ENCODE measurements around the gene MAGEB5.
"Not testable (repeated sequence)": the region's sequence is repeated elsewhere in the genome, so short reads cannot be mapped to it uniquely, and the experiment has no call there.

The MAGEB5 gene

GRCh38 chrX:26215869-26216268, at the start of gene MAGEB5:
MAGEB5 (plus strand) TSS chrX:26216169; CDS start chrX:26217302, 1,133 bp downstream.
- Histone ChIP-seq H3K4me1 (ENCODE audit: insufficient read depth, low read length, severe bottlenecking) (no peaks in the 10 kb centered on the region), H3K79me2 (ENCODE audit: insufficient read depth, low read length) (no peaks in the 10 kb centered on the region), H2AFZ (ENCODE audit: low read length) (no peak within 1 kb of the TSS), H3F3A (ENCODE audit: insufficient read depth, low read length) (no peaks in the 10 kb centered on the region), H3K9ac (ENCODE audit: low read length) (no peak within 1 kb of the TSS), H3K9me2 (ENCODE audit: low read depth, low read length) (no peaks in the 10 kb centered on the region), H3K9me3 (ENCODE audit: low read length) (no peaks in the 10 kb centered on the region), H4K20me1 (ENCODE audit: insufficient read depth, low read length) (no peaks in the 10 kb centered on the region), H3K27me3 (ENCODE audit: insufficient read depth, low read length) (no peaks in the 10 kb centered on the region), H3K4me3 (ENCODE audit: low read depth, low read length, poor library complexity, severe bottlenecking) (no peak within 1 kb of the TSS), H3K27ac (ENCODE audit: low read depth, low read length, poor library complexity, severe bottlenecking) (no peak within 1 kb of the TSS), H3K36me3 (ENCODE audit: insufficient read depth, low read length) (no peaks in the 10 kb centered on the region), H3K4me2 (ENCODE audit: low read length) (no peak within 1 kb of the TSS)
- TF ChIP-seq EZH2 (IDR thresholded peaks at IDR 0.05; ENCODE audit: borderline replicate concordance, low read length) (no peak), CTCF (IDR thresholded peaks at IDR 0.05; ENCODE audit: low read length) (no peak)

GRCh38 chrX:26192204-26192603, 23.8 kb upstream of the MAGEB5 start, which contains the start of gene MAGEB6:
MAGEB6 (plus strand) TSS chrX:26192440; CDS start chrX:26193847, 1,407 bp downstream.
- no peaks in the 10 kb centered on the region for H4K20me1 ChIP-seq (ENCODE audit: insufficient read depth, low read length)
- H3K9me2 ChIP-seq (ENCODE audit: low read depth, low read length): no peaks in the 10 kb centered on the region
- H3K4me3 ChIP-seq (ENCODE audit: low read depth, low read length, poor library complexity, severe bottlenecking): no peak within 1 kb of the TSS
- H3K79me2 ChIP-seq (ENCODE audit: insufficient read depth, low read length): no peaks in the 10 kb centered on the region
- H3F3A ChIP-seq (ENCODE audit: insufficient read depth, low read length): no peaks in the 10 kb centered on the region
- no peaks in the 10 kb centered on the region for H3K4me1 ChIP-seq (ENCODE audit: insufficient read depth, low read length, severe bottlenecking)
- no peaks in the 10 kb centered on the region for H3K9me3 ChIP-seq (ENCODE audit: low read length)
- TF ChIP-seq EZH2 (IDR thresholded peaks at IDR 0.05; ENCODE audit: borderline replicate concordance, low read length) (no peak), CTCF (IDR thresholded peaks at IDR 0.05; ENCODE audit: low read length) (no peak)
- no peak within 1 kb of the TSS for H2AFZ ChIP-seq (ENCODE audit: low read length)
- no peak within 1 kb of the TSS for H3K9ac ChIP-seq (ENCODE audit: low read length)
- no peak within 1 kb of the TSS for H3K27ac ChIP-seq (ENCODE audit: low read depth, low read length, poor library complexity, severe bottlenecking)
- H3K27me3 ChIP-seq (ENCODE audit: insufficient read depth, low read length): no peaks in the 10 kb centered on the region
- no peak within 1 kb of the TSS for H3K4me2 ChIP-seq (ENCODE audit: low read length)
- no peaks in the 10 kb centered on the region for H3K36me3 ChIP-seq (ENCODE audit: insufficient read depth, low read length)

- H3K27me3 ChIP-seq (ENCODE audit: insufficient read depth, low read length): no peaks in the 10 kb centered on the region
- no peaks in the 10 kb centered on the region for H3K36me3 ChIP-seq (ENCODE audit: insufficient read depth, low read length)
- TF ChIP-seq CTCF (IDR thresholded peaks at IDR 0.05; ENCODE audit: low read length) (no peak), EZH2 (IDR thresholded peaks at IDR 0.05; ENCODE audit: borderline replicate concordance, low read length) (no peak)
Observed at GRCh38 chrX:26203561-26203960, 12.4 kb upstream of the MAGEB5 start.

GRCh38 chrX:26204717-26205116, 11.3 kb upstream of the MAGEB5 start:
- not testable (repeated sequence) for H3K36me3 ChIP-seq (ENCODE audit: insufficient read depth, low read length); H3K9me2 ChIP-seq (ENCODE audit: low read depth, low read length); H3K4me3 ChIP-seq (ENCODE audit: low read depth, low read length, poor library complexity, severe bottlenecking); H4K20me1 ChIP-seq (ENCODE audit: insufficient read depth, low read length); H3K9ac ChIP-seq (ENCODE audit: low read length); H3K27me3 ChIP-seq (ENCODE audit: insufficient read depth, low read length); H3K4me2 ChIP-seq (ENCODE audit: low read length); H3F3A ChIP-seq (ENCODE audit: insufficient read depth, low read length); H2AFZ ChIP-seq (ENCODE audit: low read length); H3K79me2 ChIP-seq (ENCODE audit: insufficient read depth, low read length); H3K9me3 ChIP-seq (ENCODE audit: low read length); H3K4me1 ChIP-seq (ENCODE audit: insufficient read depth, low read length, severe bottlenecking); H3K27ac ChIP-seq (ENCODE audit: low read depth, low read length, poor library complexity, severe bottlenecking)

More at GRCh38 chrX:26203561-26203960, 12.4 kb upstream of the MAGEB5 start:
- no peak overlapping the region for H3K4me3 ChIP-seq (ENCODE audit: low read depth, low read length, poor library complexity, severe bottlenecking)
- H3K4me1 ChIP-seq (ENCODE audit: insufficient read depth, low read length, severe bottlenecking): no peaks in the 10 kb centered on the region
- no peaks in the 10 kb centered on the region for H3K9me2 ChIP-seq (ENCODE audit: low read depth, low read length)
- no peak overlapping the region for H3K4me2 ChIP-seq (ENCODE audit: low read length)
- H3K27ac ChIP-seq (ENCODE audit: low read depth, low read length, poor library complexity, severe bottlenecking): no peak overlapping the region
- no peaks in the 10 kb centered on the region for H3K79me2 ChIP-seq (ENCODE audit: insufficient read depth, low read length)
- no peaks in the 10 kb centered on the region for H3K9me3 ChIP-seq (ENCODE audit: low read length)
- H4K20me1 ChIP-seq (ENCODE audit: insufficient read depth, low read length): no peaks in the 10 kb centered on the region
- H2AFZ ChIP-seq (ENCODE audit: low read length): no peak overlapping the region
- H3K9ac ChIP-seq (ENCODE audit: low read length): no peak overlapping the region
- no peaks in the 10 kb centered on the region for H3F3A ChIP-seq (ENCODE audit: insufficient read depth, low read length)

Data from OCI-LY1 (cell line).